ENCODE results near the gene D2HGDH.

Gene D2HGDH

DNA sequence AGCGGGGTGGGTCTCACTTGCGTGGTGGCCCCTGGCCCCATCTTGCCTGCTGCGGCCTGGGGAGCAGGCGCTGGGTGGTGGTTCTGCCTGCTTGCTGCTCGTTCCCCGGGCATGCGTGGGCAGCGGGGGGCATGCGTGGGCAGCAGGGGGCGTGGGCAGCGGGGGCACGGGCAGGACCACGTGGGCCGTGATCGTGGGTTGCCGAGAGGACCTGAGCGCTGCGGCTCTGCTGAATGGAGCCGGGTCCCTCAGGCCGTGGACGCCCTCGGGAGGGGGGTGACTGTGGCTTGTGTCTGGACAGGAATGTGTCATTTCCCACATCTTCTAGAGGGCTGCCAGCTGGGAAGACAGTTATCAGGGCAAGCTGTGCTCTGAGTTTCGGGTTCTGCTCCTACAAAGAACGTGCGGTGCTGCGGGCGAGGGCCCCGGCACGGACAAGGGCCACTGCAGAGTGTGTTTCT lies 33.9 kb downstream of the D2HGDH start:
- TF ChIP-seq, protein P1, sequence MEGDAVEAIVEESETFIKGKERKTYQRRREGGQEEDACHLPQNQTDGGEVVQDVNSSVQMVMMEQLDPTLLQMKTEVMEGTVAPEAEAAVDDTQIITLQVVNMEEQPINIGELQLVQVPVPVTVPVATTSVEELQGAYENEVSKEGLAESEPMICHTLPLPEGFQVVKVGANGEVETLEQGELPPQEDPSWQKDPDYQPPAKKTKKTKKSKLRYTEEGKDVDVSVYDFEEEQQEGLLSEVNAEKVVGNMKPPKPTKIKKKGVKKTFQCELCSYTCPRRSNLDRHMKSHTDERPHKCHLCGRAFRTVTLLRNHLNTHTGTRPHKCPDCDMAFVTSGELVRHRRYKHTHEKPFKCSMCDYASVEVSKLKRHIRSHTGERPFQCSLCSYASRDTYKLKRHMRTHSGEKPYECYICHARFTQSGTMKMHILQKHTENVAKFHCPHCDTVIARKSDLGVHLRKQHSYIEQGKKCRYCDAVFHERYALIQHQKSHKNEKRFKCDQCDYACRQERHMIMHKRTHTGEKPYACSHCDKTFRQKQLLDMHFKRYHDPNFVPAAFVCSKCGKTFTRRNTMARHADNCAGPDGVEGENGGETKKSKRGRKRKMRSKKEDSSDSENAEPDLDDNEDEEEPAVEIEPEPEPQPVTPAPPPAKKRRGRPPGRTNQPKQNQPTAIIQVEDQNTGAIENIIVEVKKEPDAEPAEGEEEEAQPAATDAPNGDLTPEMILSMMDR (conservative IDR thresholded peaks at IDR 0.05; ENCODE audit: low read length): no peak
- H3K4me3 ChIP-seq (ENCODE audit: low read length): no peak overlapping the region

DNA sequence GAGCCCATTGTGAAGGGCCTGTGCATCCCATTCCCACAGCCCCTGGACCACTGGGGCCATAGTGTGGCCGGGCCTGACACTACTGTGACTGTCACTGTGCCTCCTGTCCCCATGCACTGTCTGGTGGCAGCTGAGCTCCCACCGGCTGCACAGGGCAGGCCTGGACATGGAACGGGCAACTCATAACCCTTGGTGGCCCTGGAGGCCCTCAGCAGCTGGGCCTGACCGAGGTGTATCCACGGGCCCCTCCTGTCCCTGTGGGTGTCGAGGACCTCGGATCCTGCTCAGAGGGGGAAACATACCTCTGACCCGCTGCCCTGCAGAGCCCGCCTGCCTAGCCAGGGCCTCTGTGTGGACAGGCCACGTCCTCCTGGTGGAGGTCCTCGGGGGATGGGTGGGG lies 34.4 kb downstream of the D2HGDH start:
- no peak overlapping the region for H3K4me3 ChIP-seq (ENCODE audit: low read length)
- TF ChIP-seq, protein P1 (conservative IDR thresholded peaks at IDR 0.05; ENCODE audit: low read length): no peak
- DNase-seq (ENCODE audit: low read depth): no peak

More for the DNA sequence above, 33.9 kb downstream of the D2HGDH start:
- no peak for DNase-seq (ENCODE audit: low read depth)

DNA sequence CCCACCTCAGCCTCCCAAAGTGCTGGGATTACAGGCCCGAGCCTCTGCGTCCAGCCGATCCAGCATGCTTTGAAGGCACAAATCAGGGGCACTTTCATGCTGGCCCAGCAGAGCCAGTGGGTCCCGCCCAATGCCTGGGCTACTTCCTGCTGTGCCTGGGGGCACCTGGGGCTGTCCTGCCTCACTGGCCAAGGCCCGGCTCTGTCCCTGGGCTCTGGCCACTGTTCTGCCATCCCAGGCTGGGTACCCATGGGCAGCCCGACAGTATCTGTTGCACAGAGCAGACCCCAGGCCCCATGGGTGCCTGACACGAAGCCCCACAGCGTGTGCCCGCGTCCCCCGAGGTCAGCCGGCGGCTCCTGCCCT lies 35.4 kb downstream of the D2HGDH start:
- H3K4me3 ChIP-seq (ENCODE audit: low read length): no peak overlapping the region
- DNase-seq (ENCODE audit: low read depth): no peak
- TF ChIP-seq, protein P1 (conservative IDR thresholded peaks at IDR 0.05; ENCODE audit: low read length): no peak

DNA sequence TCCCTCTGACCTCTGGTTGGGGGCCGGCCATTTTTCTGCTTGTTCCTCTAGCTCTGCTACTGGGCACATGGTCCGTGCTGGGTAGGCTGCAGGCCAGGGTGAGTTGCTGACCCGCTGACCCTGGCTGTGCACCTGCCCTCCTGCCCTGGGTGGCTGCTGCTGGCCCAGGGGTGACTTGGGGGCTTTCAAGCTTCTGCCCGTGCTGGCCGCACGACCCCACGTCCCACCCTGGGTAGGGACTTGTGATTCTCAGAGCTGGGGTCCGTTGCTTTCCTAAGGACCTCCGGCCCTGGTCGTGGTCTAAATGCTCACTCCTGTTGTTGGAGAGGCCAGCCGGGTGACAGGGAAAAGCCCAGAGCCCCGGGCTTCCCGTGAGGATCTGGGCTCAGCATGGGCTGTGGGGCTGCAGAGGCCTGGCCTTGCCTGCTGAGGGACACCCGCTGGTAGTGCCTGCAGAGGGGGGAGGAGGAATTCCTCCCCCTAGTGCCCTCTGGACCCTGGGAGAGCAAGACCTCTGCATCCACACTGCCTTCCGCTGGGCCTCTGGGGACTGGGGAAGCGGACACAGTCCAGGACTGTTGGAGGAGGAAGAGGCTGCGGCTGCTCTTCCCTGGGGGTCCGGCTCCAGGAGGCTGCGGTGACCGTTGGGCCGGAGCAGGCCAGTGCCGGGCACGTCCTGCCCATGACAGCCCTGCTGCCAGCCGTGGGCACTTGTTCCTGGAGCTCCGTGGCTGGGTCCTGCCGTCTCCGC lies 35.9 kb downstream of the D2HGDH start:
- TF ChIP-seq, protein P1 (conservative IDR thresholded peaks at IDR 0.05; ENCODE audit: low read length): no peak
- no peak overlapping the region for H3K4me3 ChIP-seq (ENCODE audit: low read length)
- DNase-seq (ENCODE audit: low read depth): no peak

DNA sequence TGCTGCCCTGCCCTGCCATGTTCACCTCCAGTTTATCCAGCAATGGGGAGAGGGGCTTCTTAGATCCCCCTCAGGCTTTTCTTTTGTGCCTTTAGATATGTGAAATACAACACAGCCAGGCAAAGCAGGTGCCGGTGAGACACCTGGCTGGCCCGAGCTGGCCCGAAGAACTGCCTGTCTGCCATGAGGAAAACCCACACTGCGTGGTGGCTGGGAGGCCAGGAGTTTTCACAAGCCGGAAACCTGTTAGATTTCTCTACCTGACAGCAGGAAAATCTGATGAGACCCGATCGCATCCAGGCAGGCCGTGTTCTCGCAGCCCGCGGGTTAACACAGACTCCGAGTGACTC lies 36.5 kb downstream of the D2HGDH start:
- no peak overlapping the region for H3K4me3 ChIP-seq (ENCODE audit: low read length)
- TF ChIP-seq, protein P1 (conservative IDR thresholded peaks at IDR 0.05; ENCODE audit: low read length): no peak
- no peak for DNase-seq (ENCODE audit: low read depth)

DNA sequence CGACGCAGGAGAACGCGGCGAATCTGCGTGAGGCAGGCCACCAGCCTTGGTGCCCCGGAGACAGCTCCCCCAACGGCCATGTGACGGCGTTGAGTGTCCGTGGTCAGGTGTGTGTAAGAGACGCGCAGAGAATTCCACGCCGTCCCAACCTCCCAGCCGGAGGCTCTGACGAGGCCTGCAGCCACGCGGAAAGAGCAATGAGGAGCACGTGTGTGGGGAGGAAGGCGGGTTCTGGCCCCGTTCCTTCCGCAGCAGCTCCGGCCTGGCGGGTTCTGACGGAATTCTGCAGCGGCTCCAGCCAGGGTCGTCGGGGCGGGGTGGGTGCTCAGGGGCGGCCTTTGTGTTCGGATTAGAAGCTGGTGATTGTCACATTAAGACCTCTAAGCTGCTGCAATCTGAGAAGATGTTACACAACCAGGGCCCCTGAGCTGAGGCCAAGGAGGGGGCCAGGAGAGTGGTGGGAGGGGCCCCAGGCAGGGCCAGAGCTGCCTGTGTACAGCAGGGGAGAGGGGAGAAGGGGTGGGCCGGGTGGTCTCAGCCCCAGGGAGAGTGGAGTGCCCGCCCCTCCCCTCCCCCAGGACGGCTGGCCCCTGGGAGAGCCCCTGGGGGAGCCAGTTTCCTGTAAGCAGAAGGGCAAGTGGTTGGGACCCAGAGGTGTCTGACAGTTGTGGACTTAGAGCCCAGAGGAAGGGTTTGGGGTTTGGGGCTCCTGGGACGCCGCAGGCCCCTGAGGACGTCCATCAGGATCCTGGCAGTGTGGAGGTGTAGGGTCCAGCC lies 37.0 kb downstream of the D2HGDH start:
- TF ChIP-seq, protein P1 (conservative IDR thresholded peaks at IDR 0.05; ENCODE audit: low read length): no peak
- peak; percentile 39 for DNase-seq (ENCODE audit: low read depth)
- no peak overlapping the region for H3K4me3 ChIP-seq (ENCODE audit: low read length)

DNA sequence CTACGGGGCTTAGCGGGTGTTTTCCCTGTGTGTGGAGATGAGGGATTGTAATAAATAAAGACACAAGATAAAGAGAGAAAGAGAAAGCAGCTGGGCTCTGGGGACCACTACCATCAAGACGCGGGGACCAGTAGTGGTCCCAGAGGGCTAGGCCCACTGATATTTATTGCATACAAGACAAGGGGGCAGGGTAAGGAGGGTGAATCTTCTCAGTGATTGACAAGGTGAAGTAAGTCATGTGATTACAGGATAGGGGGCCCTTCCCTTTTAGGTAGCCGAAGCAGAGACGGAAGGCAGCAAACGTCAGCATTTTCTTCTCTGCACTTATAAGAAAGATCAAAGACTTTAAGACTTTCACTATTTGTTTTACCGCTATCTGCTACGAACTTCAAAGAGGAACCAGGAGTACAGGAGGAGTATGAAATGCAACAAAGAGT lies 37.7 kb downstream of the D2HGDH start:
- no peak for DNase-seq (ENCODE audit: low read depth)
- TF ChIP-seq, protein P1 (conservative IDR thresholded peaks at IDR 0.05; ENCODE audit: low read length): no peak
- H3K4me3 ChIP-seq (ENCODE audit: low read length): no peak overlapping the region
